Kidney epithelial cell (primary cell): Measurements from ENCODE around the gene IGFALS. TPM values are rescaled to one million over a fixed set of nuclear protein-coding genes. Genes with fewer than 3 reads are reported as not detected.

Experiments used
- DNase-seq: peaks from one replicate; pipeline ENCODE4 v3.0.0-alpha.2; 2010; ENCODE audit warnings: low read depth
- H3K27me3 ChIP-seq: 2 replicates; pipeline ENCODE4 v1.6.0; 2011; ENCODE audit warnings: low read length; ENCODE audit not compliant: control insufficient read depth, insufficient read depth
- H3K36me3 ChIP-seq: 2 replicates; pipeline ENCODE4 v1.5.1; 2011; ENCODE audit warnings: low read length; ENCODE audit not compliant: control insufficient read depth, insufficient read depth
- H3K4me3 ChIP-seq: 2 replicates; pipeline ENCODE4 v1.5.1; 2011; ENCODE audit warnings: low read depth, mild to moderate bottlenecking, control low read depth, low read length
- total RNA-seq: library from RNA; depleted of rRNA; stranded (reverse); fragments of >200 nt; gene quantifications from 2 replicates; pipeline ENCODE4 v1.2.3, GENCODE V29; 2015
- TF ChIP-seq, protein P1 (sequence below): IDR thresholded peaks from 2 replicates; pipeline ENCODE4 v1.5.1; 2011; ENCODE audit warnings: mild to moderate bottlenecking, moderate library complexity, low read length, control low read depth, inconsistent platforms; ENCODE audit not compliant: insufficient read depth, poor library complexity, severe bottlenecking

Gene IGFALS
- total RNA-seq, 1 donor from 2014 or later, result not detected

DNA sequence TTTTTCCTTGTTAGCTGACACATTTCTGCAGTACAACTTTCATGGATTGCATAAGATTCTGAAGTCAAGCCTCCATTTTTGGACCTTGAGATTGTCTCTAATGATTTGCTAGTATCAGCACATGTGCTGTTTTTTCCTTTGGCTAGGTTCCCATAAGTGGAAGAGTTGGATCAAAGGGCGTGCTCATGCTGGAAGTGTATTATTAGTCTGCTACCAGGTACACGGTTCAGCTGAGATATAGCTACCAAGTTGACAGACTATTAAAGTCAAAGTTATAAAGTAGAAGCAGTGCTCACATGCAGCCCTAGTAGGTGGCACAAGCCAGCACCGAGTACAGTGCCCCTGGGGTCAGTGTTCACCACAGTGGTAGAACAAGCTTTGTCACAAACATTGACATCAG, 36.7 kb upstream of the IGFALS start:
- Histone ChIP-seq H3K36me3 (no peaks in the 10 kb centered on the region), H3K4me3 (no peak overlapping the region), H3K27me3 (no peaks in the 10 kb centered on the region)
- TF ChIP-seq, protein P1, sequence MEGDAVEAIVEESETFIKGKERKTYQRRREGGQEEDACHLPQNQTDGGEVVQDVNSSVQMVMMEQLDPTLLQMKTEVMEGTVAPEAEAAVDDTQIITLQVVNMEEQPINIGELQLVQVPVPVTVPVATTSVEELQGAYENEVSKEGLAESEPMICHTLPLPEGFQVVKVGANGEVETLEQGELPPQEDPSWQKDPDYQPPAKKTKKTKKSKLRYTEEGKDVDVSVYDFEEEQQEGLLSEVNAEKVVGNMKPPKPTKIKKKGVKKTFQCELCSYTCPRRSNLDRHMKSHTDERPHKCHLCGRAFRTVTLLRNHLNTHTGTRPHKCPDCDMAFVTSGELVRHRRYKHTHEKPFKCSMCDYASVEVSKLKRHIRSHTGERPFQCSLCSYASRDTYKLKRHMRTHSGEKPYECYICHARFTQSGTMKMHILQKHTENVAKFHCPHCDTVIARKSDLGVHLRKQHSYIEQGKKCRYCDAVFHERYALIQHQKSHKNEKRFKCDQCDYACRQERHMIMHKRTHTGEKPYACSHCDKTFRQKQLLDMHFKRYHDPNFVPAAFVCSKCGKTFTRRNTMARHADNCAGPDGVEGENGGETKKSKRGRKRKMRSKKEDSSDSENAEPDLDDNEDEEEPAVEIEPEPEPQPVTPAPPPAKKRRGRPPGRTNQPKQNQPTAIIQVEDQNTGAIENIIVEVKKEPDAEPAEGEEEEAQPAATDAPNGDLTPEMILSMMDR, result no peak
- no peak for DNase-seq

DNA sequence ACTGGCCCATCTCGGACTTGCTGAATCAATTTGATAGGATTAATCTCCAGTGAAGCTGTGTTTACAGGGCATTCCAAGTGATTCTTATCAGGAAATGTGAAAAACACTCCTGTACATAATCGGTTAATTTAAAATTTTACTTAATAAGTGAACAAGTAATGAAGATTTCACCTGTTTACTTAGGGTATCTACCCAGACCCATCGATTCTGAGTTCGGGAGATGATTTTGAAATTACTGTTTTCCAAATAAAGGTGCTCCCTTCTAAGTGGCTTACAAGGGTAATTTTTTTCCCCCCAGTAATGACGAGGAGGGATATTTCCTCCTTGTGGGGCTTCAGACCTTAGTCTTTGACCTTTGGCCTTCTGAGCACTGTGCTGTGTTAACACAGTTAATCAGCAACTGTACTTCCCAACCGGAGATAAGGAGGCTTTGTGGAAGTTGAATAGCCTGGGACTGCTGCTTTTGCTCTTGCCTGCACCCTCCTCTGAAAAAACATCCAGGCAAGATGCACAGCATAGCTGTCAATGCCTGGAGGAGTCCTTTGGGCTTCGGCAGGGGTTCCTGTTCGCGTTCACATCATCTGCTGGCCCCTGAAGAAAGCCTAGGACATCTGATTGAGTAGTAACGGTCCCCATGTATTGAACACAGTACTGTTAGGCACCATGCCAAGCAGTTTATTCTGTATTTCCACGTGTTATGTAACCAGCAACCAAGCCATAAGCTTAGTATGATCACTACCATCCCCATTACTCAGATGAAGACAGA, 35.3 kb upstream of the IGFALS start:
- DNase-seq, result no peak
- Histone ChIP-seq H3K27me3 (no peaks in the 10 kb centered on the region), H3K36me3 (no peaks in the 10 kb centered on the region), H3K4me3 (peak overlapping the region; percentile 94)
- TF ChIP-seq, protein P1, result no peak

DNA sequence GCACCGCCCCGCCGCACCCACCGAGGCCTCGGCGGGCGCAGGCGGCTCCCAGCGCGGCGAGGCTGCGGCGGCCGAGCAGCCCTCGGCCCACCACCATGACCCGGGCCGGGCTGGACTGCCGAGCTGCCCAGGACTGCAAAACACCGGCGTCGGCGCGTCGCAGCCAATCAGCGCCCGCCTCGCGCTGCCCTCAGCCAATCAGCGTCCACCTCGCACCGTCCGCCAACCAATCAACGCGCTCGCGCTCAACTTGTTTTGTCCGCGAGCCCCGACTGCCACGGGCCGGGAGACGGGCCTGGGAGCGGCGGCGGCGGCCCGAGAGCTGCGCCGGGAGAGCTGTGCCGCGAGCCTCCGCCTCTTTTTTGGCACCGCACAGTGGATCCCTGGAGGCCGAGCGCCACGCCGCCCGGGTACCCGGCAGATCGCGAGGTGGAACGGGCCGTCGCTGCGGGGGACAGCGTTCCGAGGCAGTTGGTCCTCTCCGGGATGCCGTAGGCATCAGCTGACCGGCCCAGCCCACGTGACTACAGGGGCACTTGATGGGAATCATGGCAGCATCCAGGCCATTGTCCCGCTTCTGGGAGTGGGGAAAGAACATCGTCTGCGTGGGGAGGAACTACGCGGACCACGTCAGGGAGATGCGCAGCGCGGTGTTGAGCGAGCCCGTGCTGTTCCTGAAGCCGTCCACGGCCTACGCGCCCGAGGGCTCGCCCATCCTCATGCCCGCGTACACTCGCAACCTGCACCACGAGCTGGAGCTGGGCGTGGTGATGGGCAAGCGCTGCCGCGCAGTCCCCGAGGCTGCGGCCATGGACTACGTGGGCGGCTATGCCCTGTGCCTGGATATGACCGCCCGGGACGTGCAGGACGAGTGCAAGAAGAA, 33.4 kb upstream of the IGFALS start, which contains the start of the genes FAHD1 and HAGH:
TSS of gene FAHD1 (plus strand) at position 516 of the 883 bp plus-strand sequence. CDS start at position 549, 33 bp downstream.
TSS of gene HAGH (minus strand) at position 135 of the 883 bp plus-strand sequence. CDS start at position 97, 38 bp downstream.
- TF ChIP-seq, protein P1, result no peak
- peak; percentile 67 for DNase-seq
- no peaks in the 10 kb centered on the region for H3K27me3 ChIP-seq
- H3K36me3 ChIP-seq, result no peaks in the 10 kb centered on the region
- H3K4me3 ChIP-seq, result peak within 1 kb of the TSS; percentile 94

DNA sequence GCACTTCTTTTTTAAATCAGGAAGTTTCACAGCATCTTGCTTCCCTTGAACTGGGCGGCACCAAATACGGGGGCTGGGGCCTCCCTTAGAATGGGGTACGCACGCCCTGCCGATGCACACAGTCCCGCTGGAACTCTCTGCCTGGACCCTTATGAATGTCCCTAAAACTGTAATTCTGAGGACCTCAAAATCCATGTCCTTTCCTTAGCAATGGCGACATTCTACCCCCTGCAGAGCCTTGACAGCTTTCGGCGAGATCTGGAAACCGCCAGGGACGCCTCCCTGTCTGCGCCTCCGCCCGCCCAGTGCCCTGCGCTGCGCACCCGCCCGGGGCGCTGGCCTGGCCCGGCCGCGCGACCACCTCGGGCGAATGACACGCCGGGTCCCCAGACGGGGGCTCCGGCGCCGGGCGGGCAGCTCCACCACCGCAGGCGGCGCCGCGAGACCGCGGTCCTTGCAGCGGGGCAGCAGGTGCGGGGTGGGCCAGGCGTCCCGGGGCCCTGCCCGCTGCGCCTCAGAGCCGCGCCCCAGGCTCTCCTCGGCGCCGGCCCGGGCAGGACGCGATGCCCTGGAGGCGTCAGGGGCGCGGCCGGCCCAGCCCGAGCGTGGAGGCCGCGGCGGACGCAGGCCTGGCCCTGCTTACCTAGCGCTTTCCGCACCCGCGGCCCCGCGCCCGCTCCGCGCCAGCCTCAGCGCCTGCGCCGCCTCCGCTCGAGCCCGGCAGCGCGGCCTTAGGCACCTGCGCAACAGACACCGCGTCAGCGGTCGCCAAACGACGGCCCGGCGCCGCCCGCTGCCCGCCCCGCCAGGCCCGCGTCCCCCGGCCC, 32.6 kb upstream of the IGFALS start:
- H3K36me3 ChIP-seq, result no peaks in the 10 kb centered on the region
- TF ChIP-seq, protein P1, result no peak
- DNase-seq, result no peak
- no peaks in the 10 kb centered on the region for H3K27me3 ChIP-seq
- H3K4me3 ChIP-seq, result peak overlapping the region; percentile 94

DNA sequence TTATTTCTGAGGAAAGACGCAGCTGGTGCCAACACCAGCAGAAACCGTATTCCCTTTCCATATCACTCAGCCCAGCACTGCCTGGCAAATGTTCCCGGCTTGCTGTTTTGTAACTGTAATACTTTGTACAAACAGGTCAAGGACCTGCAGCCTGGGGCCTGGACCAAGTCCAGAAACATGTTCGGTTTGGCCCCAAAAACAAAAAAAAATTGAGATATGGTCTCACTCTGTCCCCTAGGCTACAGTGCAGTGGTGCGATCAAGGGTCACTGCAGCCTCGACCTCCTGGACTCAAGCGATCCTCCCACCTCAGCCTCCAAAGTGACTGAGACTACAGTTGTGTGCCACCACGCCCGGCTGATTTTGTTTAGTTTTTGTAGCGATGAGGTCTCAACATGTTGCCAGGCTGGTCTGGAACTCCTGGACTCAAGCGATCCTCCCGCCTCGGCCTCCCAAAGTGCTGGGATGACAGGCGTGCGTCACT, 31.9 kb upstream of the IGFALS start:
- H3K36me3 ChIP-seq, result no peaks in the 10 kb centered on the region
- TF ChIP-seq, protein P1, result no peak
- H3K4me3 ChIP-seq, result peak overlapping the region; percentile 94
- DNase-seq, result no peak
- H3K27me3 ChIP-seq, result no peaks in the 10 kb centered on the region
